ENCODE data around the gene KCNH5.

KCNH5 gene

GRCh38 chr14:62665286-62665685, 380.0 kb downstream of the KCNH5 start:
- DNase-seq (ENCODE audit: low read depth), result no peak
- TF ChIP-seq CTCF (IDR thresholded peaks at IDR 0.05; ENCODE audit: low read length, missing control alignments), result no peak
- no peak overlapping the region for H3K4me3 ChIP-seq (replicated peaks; ENCODE audit: low read depth, low read length)

- H3K4me3 ChIP-seq (replicated peaks; ENCODE audit: low read depth, low read length), result no peak overlapping the region
- TF ChIP-seq CTCF (IDR thresholded peaks at IDR 0.05; ENCODE audit: low read length, missing control alignments), result no peak
- DNase-seq (ENCODE audit: low read depth), result no peak
These were observed 381.8 kb downstream of the KCNH5 start for GRCh38 chr14:62663456-62663821.

- peak; percentile 13 for DNase-seq (ENCODE audit: low read depth)
- TF ChIP-seq CTCF (IDR thresholded peaks at IDR 0.05; ENCODE audit: low read length, missing control alignments), result no peak
- H3K4me3 ChIP-seq (replicated peaks; ENCODE audit: low read depth, low read length), result no peak overlapping the region
These were observed 382.3 kb downstream of the KCNH5 start for GRCh38 chr14:62662811-62663455.

- no peak for TF ChIP-seq CTCF (IDR thresholded peaks at IDR 0.05; ENCODE audit: low read length, missing control alignments)
- peak; percentile 35 for DNase-seq (ENCODE audit: low read depth)
These were observed 383.4 kb downstream of the KCNH5 start for GRCh38 chr14:62661818-62662217.

GRCh38 chr14:62658631-62659030, 386.6 kb downstream of the KCNH5 start:
- no peak for TF ChIP-seq CTCF (IDR thresholded peaks at IDR 0.05; ENCODE audit: low read length, missing control alignments)
- no peak for DNase-seq (ENCODE audit: low read depth)

More at GRCh38 chr14:62661818-62662217, 383.4 kb downstream of the KCNH5 start:
- no peak overlapping the region for H3K4me3 ChIP-seq (replicated peaks; ENCODE audit: low read depth, low read length)

GRCh38 chr14:62657376-62657775, 387.9 kb downstream of the KCNH5 start:
- no peak for DNase-seq (ENCODE audit: low read depth)
- TF ChIP-seq CTCF (IDR thresholded peaks at IDR 0.05; ENCODE audit: low read length, missing control alignments), result no peak

More at GRCh38 chr14:62658631-62659030, 386.6 kb downstream of the KCNH5 start:
- H3K4me3 ChIP-seq (replicated peaks; ENCODE audit: low read depth, low read length), result no peak overlapping the region

GRCh38 chr14:62655166-62655565, 390.1 kb downstream of the KCNH5 start:
- peak; percentile 10 for DNase-seq (ENCODE audit: low read depth)
- TF ChIP-seq CTCF (IDR thresholded peaks at IDR 0.05; ENCODE audit: low read length, missing control alignments), result no peak
- no peak overlapping the region for H3K4me3 ChIP-seq (replicated peaks; ENCODE audit: low read depth, low read length)

More at GRCh38 chr14:62657376-62657775, 387.9 kb downstream of the KCNH5 start:
- no peak overlapping the region for H3K4me3 ChIP-seq (replicated peaks; ENCODE audit: low read depth, low read length)

Data from fibroblast of pulmonary artery (primary cell).